ENCODE measurements around the gene FLRT1.

- no peak for TF ChIP-seq EP300 (IDR thresholded peaks at IDR 0.05)
- no peak for TF ChIP-seq POLR2A (IDR thresholded peaks at IDR 0.05)
- TF ChIP-seq CTCF (IDR thresholded peaks at IDR 0.05) = no peak
Measured at GRCh38 chr11:64026575-64027205, 9.0 kb upstream of the FLRT1 start.

Measured in ovary (tissue), 3 donors.